K562 (cell line): Measurements from ENCODE around the gene ALKBH4. TPM values are rescaled to one million over a fixed set of nuclear protein-coding genes. Genes with fewer than 3 reads are reported as not detected.
"Not testable (repeated sequence)": the region's sequence is repeated elsewhere in the genome, so short reads cannot be mapped to it uniquely, and the experiment has no call there.

Experiments
- ATAC-seq: fragments of 200-7000 bp; cut with Tn5 transposase; 3 replicates; pipeline ENCODE4 v1.9.1; 2020; ENCODE audit warnings: moderate library complexity
- BruUV-seq: library from RNA; stranded (reverse); fragments of 400-500 nt; replicated peaks from 2 replicates; lab custom pipeline; 2021; lab: Mats Ljungman, UMichigan
- CTCF ChIA-PET: fragments of 300-600 bp; formaldehyde crosslinking; extraction: SDS; loops from one replicate; lab custom pipeline; 2021; ENCODE audit warnings: low intra/inter-chr PET ratio; lab: Yijun Ruan, JAX
- POLR2A ChIA-PET: fragments of 300-600, 350-650 bp; sonication (Branson Sonifier 250); formaldehyde crosslinking; extraction: SDS; loops from one replicate; lab custom pipeline; 2021; ENCODE audit warnings: antibody characterized with exemption, inconsistent platforms; lab: Yijun Ruan, JAX
- DNase-seq, 4 experiments: peaks; one replicate each; pipeline versions ENCODE4 v3.0.0 to v3.0.0-alpha.2; 2011 to 2018; ENCODE audit warnings: low spot score in 3 of 4, mixed read lengths in 3 of 4; ENCODE audit errors: extremely low read depth in 1 of 4
- FAIRE-seq: peaks from 2 replicates; lab custom pipeline; 2011; peaks lifted over from hg19 to GRCh38; lab: Jason Lieb, UNC
- H2AFZ ChIP-seq: 2 replicates; pipeline ENCODE4 v1.6.0; 2011; ENCODE audit warnings: low read depth, low read length, control low read depth, inconsistent platforms
- H3K27ac ChIP-seq: fragments of 200-600 bp; 3 replicates; pipeline ENCODE4 v1.8.0; 2011; ENCODE audit warnings: low read depth, mild to moderate bottlenecking, control low read depth, inconsistent platforms, low read length, moderate library complexity, mixed read lengths; ENCODE audit errors: extremely low read depth
- H3K27me3 ChIP-seq, 2 experiments: fragments of 300-600 bp in 1 of 2; 2 replicates in 1 of 2; 3 replicates in 1 of 2; pipeline versions ENCODE4 v1.6.0 to v1.8.0; 2011; ENCODE audit warnings: inconsistent platforms in 2 of 2, low read length in 2 of 2, mild to moderate bottlenecking in 1 of 2, mixed read lengths in 1 of 2, moderate library complexity in 1 of 2; ENCODE audit not compliant: control insufficient read depth in 2 of 2, insufficient read depth in 2 of 2
- H3K36me3 ChIP-seq: fragments of 300-600 bp; 3 replicates; pipeline ENCODE4 v1.8.0; 2011; ENCODE audit warnings: mild to moderate bottlenecking, low read length, inconsistent platforms; ENCODE audit not compliant: control insufficient read depth, insufficient read depth
- H3K4me1 ChIP-seq, 2 experiments: fragments of 200-600 bp in 1 of 2; replicated peaks in 1 of 2; 2 replicates in 1 of 2; 3 replicates in 1 of 2; pipeline versions ENCODE4 v1.5.1 to v1.8.0; 2011; ENCODE audit warnings: inconsistent platforms in 2 of 2, low read length in 2 of 2, mild to moderate bottlenecking in 1 of 2, mixed read lengths in 1 of 2, moderate library complexity in 1 of 2; ENCODE audit not compliant: control insufficient read depth in 2 of 2, insufficient read depth in 2 of 2
- H3K4me2 ChIP-seq: 2 replicates; pipeline ENCODE4 v1.6.1; 2011; ENCODE audit warnings: low read length, control low read depth, inconsistent platforms, mixed read lengths; ENCODE audit not compliant: insufficient read depth
- H3K4me3 ChIP-seq: fragments of 200-600 bp; sonication (generic), shearing (Covaris generic); 2 replicates; pipeline ENCODE4 v1.5.1; 2016; ENCODE audit warnings: control low read depth, inconsistent platforms
- H3K79me2 ChIP-seq: fragments of 200-600 bp; 3 replicates; pipeline ENCODE4 v1.8.0; 2011; ENCODE audit warnings: low read length, inconsistent platforms; ENCODE audit not compliant: control insufficient read depth, insufficient read depth
- H3K9ac ChIP-seq, 2 experiments: 2 replicates each; pipeline versions ENCODE4 v1.6.0 to v1.6.1; 2011; ENCODE audit warnings: low read depth in 2 of 2, low read length in 2 of 2, control low read depth in 1 of 2, inconsistent platforms in 1 of 2, mild to moderate bottlenecking in 1 of 2, mixed read lengths in 1 of 2; ENCODE audit not compliant: insufficient read depth in 1 of 2
- H3K9me1 ChIP-seq: one replicate; pipeline ENCODE4 v1.6.0; 2011; ENCODE audit warnings: inconsistent platforms, mild to moderate bottlenecking, low read length, moderate library complexity; ENCODE audit not compliant: control insufficient read depth, insufficient read depth
- H3K9me3 ChIP-seq: replicated peaks from 2 replicates; pipeline ENCODE4 v1.5.1; 2011; ENCODE audit warnings: low read depth, low read length, inconsistent platforms; ENCODE audit not compliant: control insufficient read depth, insufficient read depth
- H4K20me1 ChIP-seq: replicated peaks from 2 replicates; pipeline ENCODE4 v1.6.1; 2011; ENCODE audit warnings: low read length, inconsistent platforms, mixed read lengths; ENCODE audit not compliant: control insufficient read depth, insufficient read depth
- PRDM10 ChIP-seq: fragments of 450-650 bp; IDR thresholded peaks from 2 replicates; pipeline ENCODE4 v1.6.1; 2018; ENCODE audit not compliant: partially characterized antibody
- RBFOX2 ChIP-seq: fragments of 200-400 bp; formaldehyde crosslinking; IDR thresholded peaks from 2 replicates; pipeline ENCODE4 v1.6.1; 2017; ENCODE audit warnings: low read depth, mild to moderate bottlenecking, low read length, moderate library complexity
- ZBTB7A ChIP-seq: IDR thresholded peaks from 2 replicates; pipeline ENCODE4 v1.6.1; 2011; ENCODE audit warnings: low read depth, mild to moderate bottlenecking, low read length, moderate library complexity, borderline replicate concordance; ENCODE audit not compliant: control insufficient read depth
- WGBS: fragments of 100-300 bp; shearing (Covaris generic); methylation state at CpG from one replicate; pipeline ENCODE4 v1.1.6; 2016; ENCODE audit warnings: low coverage, mixed read lengths; ENCODE audit not compliant: insufficient coverage; ENCODE audit errors: missing lambda C conversion rate; 5-methylcytosine and 5-hydroxymethylcytosine counted together
- in situ Hi-C: fragments of 300-500 bp; cut with MboI; formaldehyde crosslinking; loops from 4 replicates; pipeline ENCODE4 v1.15.0; 2018; ENCODE audit warnings: inconsistent platforms, mixed read lengths
- intact Hi-C: fragments of 100-400 bp; cut with micrococcal nuclease; formaldehyde crosslinking; loops from 2 replicates; pipeline ENCODE4 v1.14.2; 2022
- polyA plus RNA-seq, 8 experiments: library from polyadenylated mRNA; depleted of rRNA in 4 of 8; stranded (reverse) in 5 of 8; unstranded in 3 of 8; fragments of >200 nt; fragmentation: Nextera tagmentation in 2 of 8; fragmentation: Illumina TruSeq in 1 of 8; extraction: Ambion mirVana in 2 of 8; extraction: Trizol in 1 of 8; gene quantifications; 2 replicates each; pipeline versions ENCODE4 v1.2.1 to v1.2.3, GENCODE V29; 2011 to 2014; ENCODE audit warnings: inconsistent platforms in 1 of 8, missing spikeins in 1 of 8
- total RNA-seq, 7 experiments: library from RNA; depleted of rRNA in 6 of 7; stranded (reverse); fragments of >200 nt in 6 of 7; fragmentation: Illumina TruSeq in 2 of 7; extraction: Trizol in 2 of 7; gene quantifications; 2 replicates each; pipeline versions ENCODE4 v1.2.1 to v1.2.3, GENCODE V29; 2011 to 2021; ENCODE audit warnings: low replicate concordance in 1 of 7

The ALKBH4 gene
- total and polyA plus RNA-seq, 9 of the 15 experiments (the other 6 are each of a cell fraction or from before 2014, with no cell fraction given), result 4.6 to 21.4 (median 11.8) TPM

GRCh38 chr7:102507410-102508088 lies 42.9 kb upstream of the ALKBH4 start:
- H3K4me2 ChIP-seq, H3K9me3 ChIP-seq, H3K4me1 ChIP-seq, DNase-seq, intact Hi-C loops, H3K4me3 ChIP-seq, FAIRE-seq, H3K9me1 ChIP-seq, in situ Hi-C loops, BruUV-seq, H4K20me1 ChIP-seq, POLR2A ChIA-PET, H3K36me3 ChIP-seq, H3K79me2 ChIP-seq, CTCF ChIA-PET, H3K27ac ChIP-seq, H3K27me3 ChIP-seq: not testable (repeated sequence)
- ATAC-seq, result 0 out of 3 replicates have a peak, but pooled peaks have one; percentile 1
- Histone ChIP-seq H2AFZ (0 out of 2 replicates have a peak overlapping the region, but pooled peaks have one; percentile 37), H3K9ac (peak overlapping the region in 1 of 2 experiments; percentile 65; a peak in 1 of 4 replicates)
- WGBS, result 34% methylated on average over 2 of the region's 8 CpGs

- H3K4me3 ChIP-seq, FAIRE-seq, BruUV-seq, H4K20me1 ChIP-seq, H3K36me3 ChIP-seq, H3K9me3 ChIP-seq, DNase-seq, H3K27me3 ChIP-seq, CTCF ChIA-PET, POLR2A ChIA-PET, H3K4me1 ChIP-seq, H3K9me1 ChIP-seq, intact Hi-C loops, H3K79me2 ChIP-seq, H3K4me2 ChIP-seq, in situ Hi-C loops: not testable (repeated sequence)
- ATAC-seq, result peak; percentile 90
- TF ChIP-seq ZBTB7A (0 out of 2 replicates have a peak, but pooled peaks have one; percentile 35), RBFOX2 (0 out of 2 replicates have a peak, but pooled peaks have one; percentile 20), PRDM10 (peak; percentile 66)
- Histone ChIP-seq H2AFZ (peak overlapping the region; percentile 90), H3K27ac (peak overlapping the region; percentile 76), H3K9ac (peak overlapping the region; percentile 28 to 46; a peak in 1 of 4 replicates)
- WGBS, result 17% methylated on average over 5 of the region's 24 CpGs
These were observed 40.9 kb upstream of the ALKBH4 start for GRCh38 chr7:102505298-102506185.
